ENCODE results near the gene PPM1F. TPM values are rescaled to one million over a fixed set of nuclear protein-coding genes. Genes with fewer than 3 reads are reported as not detected.

Gene PPM1F
- total RNA-seq, 2 donors from 2014 or later: 37.6 to 49.2 TPM

GRCh38 chr22:21904250-21904789, 48.3 kb downstream of the PPM1F start:
- peaks cover 4% of the 10 kb centered on the region for H3K4me1 Mint-ChIP-seq
- H3K27ac ChIP-seq (ENCODE audit: low read depth, low read length): no peak overlapping the region
- 99 to 100% methylated on average over 1 to 4 of the region's 4 CpGs for WGBS, 2 experiments (ENCODE audit: insufficient coverage in 1 of 2, insufficient read length in 1 of 2)
- no peaks in the 10 kb centered on the region for H3K36me3 Mint-ChIP-seq (ENCODE audit: low read depth)
- H3K4me1 ChIP-seq (ENCODE audit: control insufficient read depth, insufficient read depth, low read length): no peaks in the 10 kb centered on the region
- no peaks in the 10 kb centered on the region for H3K9me3 ChIP-seq (ENCODE audit: control insufficient read depth, low read length)
- DNase-seq: no peak
- no peak overlapping the region for H3K9ac ChIP-seq (ENCODE audit: extremely low read depth, low read length, poor library complexity, severe bottlenecking)
- no peak overlapping the region for H3K27ac Mint-ChIP-seq
- no peaks in the 10 kb centered on the region for H3K9me3 Mint-ChIP-seq
- H3K27me3 ChIP-seq (ENCODE audit: control insufficient read depth, insufficient read depth, low read length, poor library complexity, severe bottlenecking): no peaks in the 10 kb centered on the region
- no peaks in the 10 kb centered on the region for H3K36me3 ChIP-seq (ENCODE audit: control insufficient read depth, insufficient read depth, low read length)
- TF ChIP-seq CTCF (conservative IDR thresholded peaks at IDR 0.05): no peak
- peaks cover 6% of the 10 kb centered on the region for H3K27me3 Mint-ChIP-seq (ENCODE audit: insufficient read depth)
- no peak overlapping the region for H3K4me3 ChIP-seq (ENCODE audit: low read length)
- H3K4me3 Mint-ChIP-seq: no peak overlapping the region

- H3K27me3 Mint-ChIP-seq (ENCODE audit: insufficient read depth): peaks cover 5% of the 10 kb centered on the region
- Histone ChIP-seq H3K27me3 (ENCODE audit: control insufficient read depth, insufficient read depth, low read length, poor library complexity, severe bottlenecking) (no peaks in the 10 kb centered on the region), H3K4me1 (ENCODE audit: control insufficient read depth, insufficient read depth, low read length) (no peaks in the 10 kb centered on the region), H3K36me3 (ENCODE audit: control insufficient read depth, insufficient read depth, low read length) (no peaks in the 10 kb centered on the region), H3K27ac (ENCODE audit: low read depth, low read length) (no peak overlapping the region), H3K4me3 (ENCODE audit: low read length) (no peak overlapping the region), H3K9me3 (ENCODE audit: control insufficient read depth, low read length) (no peaks in the 10 kb centered on the region), H3K9ac (ENCODE audit: extremely low read depth, low read length, poor library complexity, severe bottlenecking) (no peak overlapping the region)
- H3K27ac Mint-ChIP-seq: no peak overlapping the region
- DNase-seq: no peak
- H3K36me3 Mint-ChIP-seq (ENCODE audit: low read depth): no peaks in the 10 kb centered on the region
- H3K9me3 Mint-ChIP-seq: no peaks in the 10 kb centered on the region
- peaks cover 4% of the 10 kb centered on the region for H3K4me1 Mint-ChIP-seq
- WGBS, 2 experiments (ENCODE audit: insufficient coverage in 1 of 2, insufficient read length in 1 of 2): 88 to 100% methylated on average over 2 to 4 of the region's 4 CpGs
- TF ChIP-seq CTCF (conservative IDR thresholded peaks at IDR 0.05): no peak
- no peak overlapping the region for H3K4me3 Mint-ChIP-seq
Observed at GRCh38 chr22:21903283-21903682, 49.4 kb downstream of the PPM1F start.

GRCh38 chr22:21902296-21903087, 50.2 kb downstream of the PPM1F start:
- Histone ChIP-seq H3K4me1 (ENCODE audit: control insufficient read depth, insufficient read depth, low read length) (no peaks in the 10 kb centered on the region), H3K27ac (ENCODE audit: low read depth, low read length) (no peak overlapping the region), H3K9me3 (ENCODE audit: control insufficient read depth, low read length) (no peaks in the 10 kb centered on the region), H3K27me3 (ENCODE audit: control insufficient read depth, insufficient read depth, low read length, poor library complexity, severe bottlenecking) (no peaks in the 10 kb centered on the region), H3K4me3 (ENCODE audit: low read length) (no peak overlapping the region), H3K36me3 (ENCODE audit: control insufficient read depth, insufficient read depth, low read length) (no peaks in the 10 kb centered on the region), H3K9ac (ENCODE audit: extremely low read depth, low read length, poor library complexity, severe bottlenecking) (no peak overlapping the region)
- no peaks in the 10 kb centered on the region for H3K36me3 Mint-ChIP-seq (ENCODE audit: low read depth)
- no peak overlapping the region for H3K27ac Mint-ChIP-seq
- peaks cover 5% of the 10 kb centered on the region for H3K27me3 Mint-ChIP-seq (ENCODE audit: insufficient read depth)
- no peak for TF ChIP-seq CTCF (conservative IDR thresholded peaks at IDR 0.05)
- no peaks in the 10 kb centered on the region for H3K9me3 Mint-ChIP-seq
- DNase-seq: no peak
- peaks cover 4% of the 10 kb centered on the region for H3K4me1 Mint-ChIP-seq
- WGBS, 2 experiments (ENCODE audit: insufficient coverage in 1 of 2, insufficient read length in 1 of 2): 91 to 94% methylated on average over 11 to 12 of the region's 12 CpGs
- no peak overlapping the region for H3K4me3 Mint-ChIP-seq
